ENCODE measurements around the gene GORASP1.

- TF ChIP-seq CTCF (IDR thresholded peaks at IDR 0.05) (no peak), POLR2A (IDR thresholded peaks at IDR 0.05) (no peak)
Observed at GRCh38 chr3:39135170-39135805, 27.9 kb upstream of the GORASP1 start.
